GM04504 (cell line): ENCODE data around the gene TRPV6.

Experiments used
- DNase-seq: peaks from one replicate; pipeline ENCODE4 v3.0.0-alpha.2; 2012; ENCODE audit warnings: low read depth

TRPV6 gene

GRCh38 chr7:142885311-142886230 lies at the start of gene TRPV6:
TSS of gene TRPV6 (minus strand) at chr7:142885745.
- DNase-seq = no peak

DNA sequence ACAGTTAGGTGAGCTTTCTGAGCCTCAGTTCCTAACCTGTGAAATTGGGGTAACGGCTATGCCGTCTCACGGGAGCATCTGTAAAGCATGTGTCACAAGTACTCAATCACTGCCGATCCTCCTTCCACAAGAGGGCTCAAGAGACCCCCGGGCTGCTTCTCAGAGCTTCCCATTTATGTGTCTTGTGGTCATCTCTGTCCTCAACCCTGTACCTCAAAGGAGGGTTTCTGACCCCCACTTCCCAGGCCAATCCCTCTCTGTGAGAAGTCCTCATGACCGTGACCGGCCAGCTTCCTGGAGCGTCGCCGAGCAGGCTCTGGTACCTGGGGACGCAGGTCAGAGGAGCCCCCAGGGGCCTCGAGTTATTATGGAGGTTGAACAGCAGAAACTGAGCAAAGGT lies 48.5 kb upstream of the TRPV6 start:
- no peak for DNase-seq

DNA sequence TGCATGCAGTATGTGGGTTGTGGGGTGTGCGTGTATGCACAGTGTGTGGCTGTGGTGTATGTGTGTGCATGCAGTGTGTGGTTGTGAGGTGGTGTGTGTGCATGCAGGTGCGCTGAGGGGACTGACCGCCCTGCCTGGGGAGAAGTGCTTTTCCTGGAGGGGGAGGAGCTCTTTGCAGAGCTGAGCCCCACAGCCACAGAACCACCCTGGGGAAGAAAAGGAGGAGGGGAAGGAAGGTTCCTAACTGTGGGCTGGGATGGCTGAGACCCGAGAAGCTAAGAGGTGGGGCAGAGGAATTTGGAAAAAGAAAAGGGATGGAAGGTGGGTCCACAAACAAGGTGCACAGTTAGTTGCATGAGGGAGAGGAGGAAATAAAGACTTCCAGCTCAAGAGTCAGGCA lies 48.1 kb upstream of the TRPV6 start, which contains the start of gene TRPV5:
Gene TRPV5 (minus strand): TSS at position 123 of the 400 bp plus-strand sequence. CDS start 287 bp downstream, outside the sequence.
- DNase-seq = no peak

- DNase-seq = no peak
Observed at GRCh38 chr7:142933092-142933475, 47.5 kb upstream of the TRPV6 start.

GRCh38 chr7:142932386-142933091 lies 47.0 kb upstream of the TRPV6 start:
- DNase-seq = no peak

GRCh38 chr7:142930126-142930730 lies 44.7 kb upstream of the TRPV6 start:
- no peak for DNase-seq

GRCh38 chr7:142927949-142928348 lies 42.4 kb upstream of the TRPV6 start:
- no peak for DNase-seq

GRCh38 chr7:142927085-142927745 lies 41.7 kb upstream of the TRPV6 start:
- DNase-seq = no peak

DNA sequence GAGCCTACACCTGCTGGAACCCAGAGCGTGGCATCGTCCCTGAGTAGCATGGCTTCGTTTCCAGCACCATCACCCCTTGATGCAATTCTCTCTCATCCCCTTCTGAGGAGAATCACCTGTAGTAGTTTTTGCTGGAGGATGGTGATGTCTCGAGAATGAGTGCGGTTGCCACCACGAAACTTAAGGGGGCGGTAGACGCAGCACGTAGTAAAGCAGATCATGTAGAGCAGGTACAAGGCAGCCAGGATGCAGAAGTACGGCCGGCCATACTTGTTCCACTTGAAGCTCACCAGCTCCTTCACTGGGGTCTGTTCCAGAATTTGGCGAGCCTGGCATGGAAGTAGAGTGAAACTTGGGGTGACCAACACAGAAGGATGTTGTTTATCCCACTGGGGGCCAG lies 39.9 kb upstream of the TRPV6 start:
- no peak for DNase-seq

- no peak for DNase-seq
Observed at GRCh38 chr7:142923391-142923790, 37.8 kb upstream of the TRPV6 start.

DNA sequence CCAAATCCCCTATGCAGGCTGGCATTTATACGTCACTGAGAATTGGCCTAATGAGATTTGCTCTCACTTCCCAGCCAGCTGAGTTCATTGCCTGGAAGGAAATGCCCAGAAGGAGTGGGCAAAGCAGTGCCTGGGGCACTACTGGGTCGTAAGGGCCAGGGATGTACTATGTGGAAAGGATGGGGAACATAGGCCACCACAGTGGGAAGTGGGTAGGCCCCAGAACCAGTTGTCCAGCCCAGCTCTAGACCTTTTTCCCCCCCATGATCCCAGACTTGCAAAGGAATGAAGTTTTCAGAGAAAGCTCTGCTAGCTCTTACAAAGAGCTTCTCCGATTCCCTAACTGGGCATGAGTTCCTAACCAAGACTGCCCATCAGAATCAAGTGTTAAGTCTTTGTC lies 34.1 kb upstream of the TRPV6 start:
- no peak for DNase-seq

- no peak for DNase-seq
Observed at GRCh38 chr7:142918901-142919300, 33.4 kb upstream of the TRPV6 start.

DNA sequence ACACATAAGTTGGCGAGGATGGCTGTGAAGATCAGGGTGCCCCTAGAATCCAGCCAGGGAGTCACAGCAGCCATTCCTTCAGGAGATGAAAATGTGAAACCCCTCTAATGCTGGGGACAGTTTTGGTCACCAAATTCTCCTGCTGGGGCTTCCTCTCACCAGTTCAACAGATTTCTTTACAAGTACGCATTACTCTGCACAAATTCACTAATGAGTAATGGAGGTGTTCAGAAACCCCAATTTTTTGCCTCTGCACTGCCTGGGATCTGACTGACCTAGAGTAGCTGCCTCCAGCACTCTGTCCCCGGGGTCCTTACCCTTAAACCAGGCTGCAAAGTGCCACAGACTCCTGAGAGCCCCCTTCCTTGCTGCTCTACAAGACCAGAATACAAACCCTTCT lies 31.9 kb upstream of the TRPV6 start:
- DNase-seq = no peak

DNA sequence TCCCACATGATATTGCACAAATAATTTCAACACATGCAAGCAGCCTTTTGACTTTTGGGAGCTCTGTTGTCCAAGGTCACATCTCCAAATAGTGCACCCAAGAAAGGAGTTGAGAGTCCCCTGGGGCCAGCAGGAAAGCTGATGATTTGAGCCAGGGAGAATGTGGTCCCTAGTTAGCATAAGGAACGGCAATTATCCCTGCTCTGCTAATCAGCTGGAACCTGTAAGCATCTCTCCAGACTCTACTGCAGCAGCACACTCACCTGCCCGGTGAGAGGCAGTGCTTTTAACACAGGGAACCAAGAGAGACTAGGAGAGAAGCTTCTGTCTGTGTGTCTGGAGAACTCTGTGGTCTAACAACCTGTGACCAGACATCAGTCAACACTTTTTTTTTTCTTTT lies 31.0 kb upstream of the TRPV6 start:
- DNase-seq = no peak

DNA sequence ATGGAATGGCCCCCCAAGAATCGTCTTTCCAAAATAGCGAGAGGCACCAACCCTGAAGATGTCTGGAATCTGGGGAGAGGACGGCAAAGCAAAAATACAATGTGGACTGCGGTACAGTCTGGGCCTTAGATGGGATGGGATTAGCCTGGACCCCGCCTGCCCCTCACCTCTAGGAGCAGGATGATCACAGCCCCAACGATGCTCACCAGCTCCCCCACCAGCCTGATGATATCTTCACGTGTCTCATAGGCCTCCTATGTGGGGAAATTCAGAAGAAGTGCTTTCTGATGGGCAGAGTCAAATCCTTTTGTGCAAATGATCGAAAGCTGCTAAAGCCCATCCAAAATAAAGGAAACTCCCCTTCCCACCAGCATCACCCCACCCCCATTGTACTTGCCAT lies 29.8 kb upstream of the TRPV6 start:
- DNase-seq = no peak

DNA sequence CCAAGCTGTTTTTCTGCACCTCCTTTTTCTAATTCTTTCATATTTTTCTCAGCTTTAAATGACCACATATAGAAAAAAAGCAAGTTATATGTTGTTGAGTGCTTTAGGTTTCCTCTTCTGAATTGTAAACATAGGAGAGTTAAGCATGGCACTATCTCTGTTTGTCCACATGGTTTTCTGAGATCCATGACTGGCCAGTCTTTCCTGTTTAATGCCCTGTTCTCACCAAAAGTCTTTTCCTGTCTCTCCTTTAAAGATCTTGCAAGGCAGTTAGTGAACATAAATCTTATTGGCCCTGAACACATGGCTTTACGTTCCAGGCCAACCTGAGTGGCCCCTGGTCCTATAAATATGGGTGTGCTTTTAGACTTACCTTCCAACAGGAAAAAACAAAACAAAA lies 28.6 kb upstream of the TRPV6 start:
- DNase-seq = no peak

DNA sequence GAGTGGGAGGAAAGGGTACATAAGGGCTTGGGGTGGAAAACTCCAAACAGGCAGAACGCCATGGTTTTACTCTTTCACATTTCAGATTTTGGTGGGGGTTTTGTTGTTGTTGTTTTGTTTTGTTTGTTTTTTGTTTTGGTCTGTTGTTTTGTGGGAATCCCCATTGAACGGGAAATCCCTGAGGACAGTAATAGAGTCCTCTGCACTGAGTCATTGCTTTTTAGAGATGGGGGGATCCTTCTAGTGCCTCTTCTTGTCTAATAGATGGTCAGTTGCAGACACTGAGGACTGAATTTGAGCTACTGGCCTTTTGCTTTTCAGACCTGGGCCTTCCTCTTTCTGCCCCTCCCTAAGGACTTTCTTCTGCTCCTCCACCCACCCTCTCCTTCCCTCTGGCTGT lies 28.0 kb upstream of the TRPV6 start:
- no peak for DNase-seq

GRCh38 chr7:142913051-142913450 lies 27.5 kb upstream of the TRPV6 start:
- DNase-seq = no peak

- no peak for DNase-seq
Observed at GRCh38 chr7:142910481-142910880, 24.9 kb upstream of the TRPV6 start.

DNA sequence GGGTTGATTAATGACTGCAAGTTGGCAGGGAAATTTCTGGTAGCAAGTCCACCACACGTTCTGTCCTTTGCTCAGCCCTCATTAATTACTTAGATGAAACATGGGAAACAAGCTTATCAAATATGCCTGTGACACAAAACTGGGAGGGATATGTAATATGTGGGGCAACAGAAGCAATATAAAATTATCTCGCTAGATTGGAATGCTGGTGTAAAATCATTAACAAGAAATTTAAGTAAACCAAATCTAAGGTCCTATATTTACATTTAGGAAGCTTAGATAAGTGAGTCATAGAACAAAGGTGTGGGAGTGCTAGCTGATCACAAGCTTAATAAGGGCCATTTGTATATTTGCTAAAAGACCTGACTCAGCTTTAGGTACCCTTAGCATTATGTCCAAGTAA lies 24.5 kb upstream of the TRPV6 start:
- DNase-seq = no peak

- no peak for DNase-seq
Observed at GRCh38 chr7:142908921-142909890, 23.7 kb upstream of the TRPV6 start.
